Inflammatory macrophage (primary cell): ENCODE measurements around the gene ARSG.

Experiments used
- DNase-seq, 2 donors: peaks; one replicate each; pipeline ENCODE4 v3.0.0-alpha.2; 2020 to 2022

ARSG gene

GRCh38 chr17:68453991-68454665 lies 162.8 kb downstream of the ARSG start:
- no peak for DNase-seq

DNA sequence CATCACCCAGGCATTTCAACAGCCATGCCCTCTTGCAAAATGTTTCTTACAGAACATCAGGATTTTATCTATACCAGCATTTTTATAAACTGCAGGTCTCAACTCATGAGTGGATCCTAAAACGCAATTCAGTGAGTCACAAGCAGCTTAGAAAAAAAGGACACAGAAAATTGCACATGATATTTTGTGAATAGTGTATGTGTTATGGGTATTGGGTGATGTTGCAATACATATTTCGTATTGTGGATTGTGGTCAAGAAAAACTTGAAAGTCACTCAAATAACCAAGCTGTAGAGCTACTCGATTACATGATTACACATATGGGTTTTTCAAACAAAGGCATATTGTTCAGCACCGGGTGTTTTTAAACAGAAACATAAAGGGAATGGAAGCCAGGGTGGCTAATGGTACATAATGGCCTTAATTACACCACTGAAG lies 164.6 kb downstream of the ARSG start:
- peak; percentile 86 to 97 for DNase-seq

DNA sequence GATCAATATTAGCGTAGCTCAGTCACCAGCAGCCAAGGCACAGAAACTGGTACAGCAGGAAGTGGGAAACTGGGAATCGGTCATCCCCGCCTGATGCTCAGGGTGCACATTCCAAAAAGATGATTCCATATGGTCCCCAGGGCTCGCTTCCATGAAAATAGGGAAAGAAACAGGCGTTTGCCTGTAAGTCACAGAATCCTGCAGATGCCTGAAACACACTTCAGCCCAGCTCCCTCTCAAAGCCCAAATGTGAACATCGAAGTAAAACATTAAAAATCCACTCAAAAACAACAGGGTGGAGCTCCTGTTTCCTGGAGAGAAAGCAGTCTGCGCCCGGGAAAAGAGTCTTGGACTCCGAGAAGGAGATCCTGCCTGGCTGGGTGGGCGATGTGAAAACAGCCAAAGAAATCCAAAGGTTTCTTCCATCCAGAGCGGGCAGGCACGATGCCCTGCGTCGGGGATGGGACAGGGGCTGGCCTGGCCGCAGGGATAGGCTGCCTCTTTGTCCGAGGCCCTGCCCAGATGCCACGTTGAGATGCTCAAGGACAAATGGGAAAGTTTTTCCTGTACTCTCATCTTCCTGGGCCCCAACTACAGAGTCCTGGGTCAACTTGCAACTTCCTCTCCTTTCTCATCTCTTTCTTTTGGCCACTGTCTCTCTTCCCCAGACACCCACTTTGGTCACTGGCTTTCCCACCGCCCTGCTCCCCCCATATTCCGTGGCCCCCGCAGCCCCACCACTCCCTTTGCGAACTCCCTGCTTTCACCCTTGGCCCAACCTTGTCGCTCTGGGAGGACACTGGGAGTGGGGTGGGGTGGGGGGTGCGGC lies 165.3 kb downstream of the ARSG start:
- DNase-seq, result peak; percentile 59 to 67

DNA sequence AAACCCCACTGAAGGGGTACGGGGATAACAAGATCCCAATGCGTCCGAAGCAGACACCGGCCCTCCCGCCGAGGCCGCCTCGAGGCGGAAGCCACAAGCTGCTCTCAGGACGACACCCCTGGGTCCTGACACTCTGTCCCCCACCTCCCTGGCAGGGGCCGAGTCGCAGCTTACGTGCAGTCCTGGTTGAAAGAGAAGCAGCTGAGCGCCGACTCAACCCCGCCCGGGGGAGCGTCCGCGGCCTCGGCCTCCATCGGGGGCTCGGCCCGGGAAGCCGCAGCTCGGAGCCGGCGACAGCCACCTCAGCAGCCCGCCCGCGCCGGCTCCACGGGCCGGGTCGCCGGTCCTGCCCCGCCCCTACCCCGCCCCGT lies 165.9 kb downstream of the ARSG start, which contains the start of gene WIPI1:
TSS of gene WIPI1 (minus strand) at position 329 of the 371 bp plus-strand sequence. CDS start at position 254, 75 bp downstream.
- DNase-seq, result no peak

GRCh38 chr17:68457539-68458259 lies 166.4 kb downstream of the ARSG start:
- peak; percentile 99 to 100 for DNase-seq

GRCh38 chr17:68458260-68459036 lies 167.2 kb downstream of the ARSG start:
- DNase-seq, result no peak

- DNase-seq, result no peak
Observed at GRCh38 chr17:68459037-68459639, 167.8 kb downstream of the ARSG start.

- DNase-seq, result no peak
Observed at GRCh38 chr17:68460146-68460545, 168.9 kb downstream of the ARSG start.

- no peak for DNase-seq
Observed at GRCh38 chr17:68460715-68461114, 169.4 kb downstream of the ARSG start.

DNA sequence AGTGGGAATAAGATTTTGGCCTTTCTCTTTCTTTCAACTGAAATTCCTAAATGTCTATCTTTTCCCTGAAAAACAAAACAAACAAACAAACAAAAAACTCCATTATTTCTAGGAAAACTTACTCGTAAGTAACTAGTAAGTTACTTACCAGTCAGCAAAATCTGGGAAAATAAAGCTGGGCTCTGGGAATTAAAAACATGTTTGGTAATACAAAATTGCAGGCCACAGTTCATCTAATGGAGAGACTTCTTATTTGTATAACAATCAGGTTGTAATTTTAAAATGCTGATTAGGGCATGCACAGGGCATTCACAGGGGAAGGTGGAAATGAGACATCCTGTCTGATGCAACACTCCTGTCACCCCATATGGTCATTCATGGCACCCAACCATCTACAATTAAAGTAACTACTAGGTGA lies 169.8 kb downstream of the ARSG start:
- no peak for DNase-seq

DNA sequence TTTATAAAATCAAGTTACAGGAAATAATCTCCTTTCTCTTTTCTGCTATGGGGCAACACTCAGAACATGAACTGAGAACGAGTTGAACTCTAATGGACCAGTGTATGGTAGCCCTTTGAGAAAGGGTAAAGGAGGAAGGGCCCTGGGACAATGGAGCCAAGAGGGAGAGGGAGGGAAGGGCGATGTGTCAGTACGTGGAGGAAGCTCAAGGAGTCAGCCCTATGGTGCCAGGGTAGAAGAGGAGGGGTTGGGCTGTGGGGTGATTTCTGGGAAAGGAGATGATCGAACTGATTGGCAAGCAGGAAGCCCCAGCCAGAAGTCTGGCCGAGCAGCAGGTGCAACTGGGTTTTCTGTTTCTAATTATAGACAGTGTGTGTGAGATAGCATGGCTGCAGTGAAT lies 170.3 kb downstream of the ARSG start:
- peak in 1 of 2 donors; percentile 22 for DNase-seq

GRCh38 chr17:68462381-68463210 lies 171.3 kb downstream of the ARSG start:
- peak; percentile 79 to 86 for DNase-seq

GRCh38 chr17:68463211-68464019 lies 172.1 kb downstream of the ARSG start:
- no peak for DNase-seq

DNA sequence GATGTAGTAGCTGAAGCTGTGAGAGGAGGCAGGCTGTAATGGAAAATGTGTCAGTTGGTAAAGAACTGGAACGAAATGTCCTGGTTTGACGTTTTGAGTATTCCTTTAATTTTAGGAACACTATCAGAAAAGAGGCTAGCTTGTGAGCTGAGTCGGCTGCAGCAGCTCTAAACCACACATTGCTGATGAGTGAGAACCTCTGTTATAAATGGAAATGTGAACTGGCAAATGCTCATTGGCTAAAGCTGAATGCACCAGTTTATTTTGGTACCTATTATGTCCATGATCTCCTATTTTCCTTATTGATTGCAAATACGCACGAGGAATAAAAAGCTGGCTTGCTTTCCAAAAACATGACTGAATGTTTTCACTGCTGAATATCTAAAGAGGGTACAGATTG lies 177.0 kb downstream of the ARSG start:
- DNase-seq, result no peak

- no peak for DNase-seq
Observed at GRCh38 chr17:68468788-68469187, 177.5 kb downstream of the ARSG start.
